Panc1 (cell line): ENCODE measurements around the gene ADCY3. TPM values are rescaled to one million over a fixed set of nuclear protein-coding genes. Genes with fewer than 3 reads are reported as not detected.

Experiments
- ATAC-seq: fragments of 200-7000 bp; cut with Tn5 transposase; 2 replicates; pipeline ENCODE4 v1.9.1; 2020; ENCODE audit warnings: mild to moderate bottlenecking, moderate library complexity
- BruUV-seq: library from RNA; stranded (reverse); fragments of 400-500 nt; replicated peaks from 2 replicates; lab custom pipeline; 2021; lab: Mats Ljungman, UMichigan
- CTCF ChIA-PET: fragments of 300-600 bp; sonication (Branson Sonifier 250); formaldehyde crosslinking; loops from one replicate; lab custom pipeline; 2022; ENCODE audit warnings: antibody characterized with exemption; lab: Charles Lee
- POLR2A ChIA-PET: fragments of 300-600 bp; sonication (Branson Sonifier 250); formaldehyde crosslinking; loops from one replicate; lab custom pipeline; 2022; ENCODE audit warnings: antibody characterized with exemption; lab: Charles Lee
- DNase-seq: peaks from one replicate; pipeline ENCODE4 v3.0.0-alpha.2; 2010; ENCODE audit warnings: low read depth, low spot score
- H3K27ac ChIP-seq: 2 replicates; pipeline ENCODE4 v1.5.1; 2011; ENCODE audit warnings: mild to moderate bottlenecking, low read length, inconsistent platforms
- H3K27me3 ChIP-seq: fragments of 200-500 bp; sonication (Bioruptor generic); 2 replicates; pipeline ENCODE4 v1.6.0; 2014; ENCODE audit warnings: low read length, inconsistent platforms; ENCODE audit not compliant: control insufficient read depth, insufficient read depth
- H3K36me3 ChIP-seq: fragments of 200-500 bp; sonication (Bioruptor generic); 2 replicates; pipeline ENCODE4 v1.5.1; 2014; ENCODE audit warnings: inconsistent platforms, mild to moderate bottlenecking, low read length, moderate library complexity; ENCODE audit not compliant: control insufficient read depth, insufficient read depth
- H3K4me1 ChIP-seq: 2 replicates; pipeline ENCODE4 v1.5.1; 2011; ENCODE audit warnings: inconsistent platforms, mild to moderate bottlenecking, low read length, moderate library complexity; ENCODE audit not compliant: control insufficient read depth, insufficient read depth
- H3K4me3 ChIP-seq, 2 experiments: 2 replicates each; pipeline ENCODE4 v1.5.1; 2011 to 2012; ENCODE audit warnings: low read depth in 2 of 2, low read length in 2 of 2, mild to moderate bottlenecking in 2 of 2, inconsistent platforms in 1 of 2, moderate library complexity in 1 of 2
- H3K9me3 ChIP-seq: fragments of 200-500 bp; sonication (Bioruptor generic); 2 replicates; pipeline ENCODE4 v1.5.1; 2014; ENCODE audit warnings: low read depth, mild to moderate bottlenecking, inconsistent platforms, low read length, moderate library complexity; ENCODE audit not compliant: control insufficient read depth, insufficient read depth
- POLR2AphosphoS5 ChIP-seq: IDR thresholded peaks from 2 replicates; pipeline ENCODE4 v1.6.1; 2012; ENCODE audit warnings: mild to moderate bottlenecking, low read depth, low read length, moderate library complexity
- SIN3A ChIP-seq: IDR thresholded peaks from 2 replicates; pipeline ENCODE4 v1.6.1; 2012; ENCODE audit warnings: low read depth, mild to moderate bottlenecking, low read length, moderate library complexity, borderline replicate concordance; ENCODE audit not compliant: insufficient read depth
- TCF7L2 ChIP-seq: IDR thresholded peaks from 2 replicates; pipeline ENCODE4 v1.6.1; 2011; ENCODE audit warnings: mild to moderate bottlenecking, low read depth, low read length, inconsistent platforms
- in situ Hi-C: cut with HindIII; loops from 2 replicates; pipeline ENCODE4 v1.10.0; 2016; ENCODE audit warnings: low sequenced_read_pairs, low pct_unique_long_range_greater_than_20kb
- intact Hi-C: fragments of 100-400 bp; cut with micrococcal nuclease; formaldehyde crosslinking; loops from one replicate; pipeline ENCODE4 v1.10.0; 2022; ENCODE audit not compliant: unreplicated experiment
- total RNA-seq: library from RNA; stranded (reverse); gene quantifications from one replicate; pipeline ENCODE4 v1.2.1, GENCODE V29; 2021; ENCODE audit not compliant: unreplicated experiment
- TF ChIP-seq, protein P1 (sequence below): fragments of 450-650 bp; IDR thresholded peaks from 2 replicates; pipeline ENCODE4 v1.5.1; 2017; ENCODE audit warnings: mild to moderate bottlenecking
- TF ChIP-seq, protein P2 (sequence below), 2 experiments: IDR thresholded peaks; 2 replicates each; pipeline ENCODE4 v1.6.1; 2011 to 2012; ENCODE audit warnings: low read depth in 2 of 2, control low read depth in 1 of 2, low read length in 1 of 2, mild to moderate bottlenecking in 1 of 2, moderate library complexity in 1 of 2; ENCODE audit not compliant: insufficient read depth in 1 of 2

ADCY3 gene
- total RNA-seq, 1 experiment from 2014 or later = 34.1 TPM

DNA sequence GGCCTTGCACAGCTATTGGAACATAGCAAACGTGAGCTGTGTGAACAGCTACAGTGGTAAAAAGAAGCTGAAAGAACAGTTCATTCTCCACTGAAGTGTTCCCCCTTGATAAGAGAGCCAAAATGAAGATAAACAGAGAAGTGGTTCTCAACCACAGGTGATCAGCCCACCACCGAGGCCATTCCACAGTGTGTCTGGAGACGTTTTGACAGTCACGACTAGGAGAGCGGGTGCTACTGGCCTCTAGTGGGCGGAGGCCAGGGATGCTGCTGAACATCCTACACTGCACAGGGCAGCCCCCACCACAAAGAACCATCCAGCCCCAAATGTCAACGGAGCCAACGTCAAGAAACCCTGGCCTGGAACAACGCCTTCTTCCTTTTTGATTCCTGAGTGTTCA is 38.4 kb downstream of the ADCY3 start:
- ChIA-PET CTCF (interaction anchor here (0.6 kb wide), 1 partner anchor 26 kb away, joined by 3 read pairs; no protein-coding TSS in a partner anchor), POLR2A (no interaction called here)
- BruUV-seq = no TSS peak
- Histone ChIP-seq H3K4me1 (no peaks in the 10 kb centered on the region), H3K4me3 (no peak overlapping the region), H3K27ac (no peak overlapping the region), H3K9me3 (no peaks in the 10 kb centered on the region), H3K27me3 (no peaks in the 10 kb centered on the region), H3K36me3 (no peaks in the 10 kb centered on the region)
- DNase-seq (no peak), ATAC-seq (peak; percentile 64)
- in situ Hi-C loops = no loop called here
- intact Hi-C loops = no loop called here
- TF ChIP-seq, protein P1, sequence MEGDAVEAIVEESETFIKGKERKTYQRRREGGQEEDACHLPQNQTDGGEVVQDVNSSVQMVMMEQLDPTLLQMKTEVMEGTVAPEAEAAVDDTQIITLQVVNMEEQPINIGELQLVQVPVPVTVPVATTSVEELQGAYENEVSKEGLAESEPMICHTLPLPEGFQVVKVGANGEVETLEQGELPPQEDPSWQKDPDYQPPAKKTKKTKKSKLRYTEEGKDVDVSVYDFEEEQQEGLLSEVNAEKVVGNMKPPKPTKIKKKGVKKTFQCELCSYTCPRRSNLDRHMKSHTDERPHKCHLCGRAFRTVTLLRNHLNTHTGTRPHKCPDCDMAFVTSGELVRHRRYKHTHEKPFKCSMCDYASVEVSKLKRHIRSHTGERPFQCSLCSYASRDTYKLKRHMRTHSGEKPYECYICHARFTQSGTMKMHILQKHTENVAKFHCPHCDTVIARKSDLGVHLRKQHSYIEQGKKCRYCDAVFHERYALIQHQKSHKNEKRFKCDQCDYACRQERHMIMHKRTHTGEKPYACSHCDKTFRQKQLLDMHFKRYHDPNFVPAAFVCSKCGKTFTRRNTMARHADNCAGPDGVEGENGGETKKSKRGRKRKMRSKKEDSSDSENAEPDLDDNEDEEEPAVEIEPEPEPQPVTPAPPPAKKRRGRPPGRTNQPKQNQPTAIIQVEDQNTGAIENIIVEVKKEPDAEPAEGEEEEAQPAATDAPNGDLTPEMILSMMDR = no peak
- no peak for TF ChIP-seq POLR2AphosphoS5
- no peak for TF ChIP-seq SIN3A
- TF ChIP-seq TCF7L2 = no peak
- TF ChIP-seq, protein P2, sequence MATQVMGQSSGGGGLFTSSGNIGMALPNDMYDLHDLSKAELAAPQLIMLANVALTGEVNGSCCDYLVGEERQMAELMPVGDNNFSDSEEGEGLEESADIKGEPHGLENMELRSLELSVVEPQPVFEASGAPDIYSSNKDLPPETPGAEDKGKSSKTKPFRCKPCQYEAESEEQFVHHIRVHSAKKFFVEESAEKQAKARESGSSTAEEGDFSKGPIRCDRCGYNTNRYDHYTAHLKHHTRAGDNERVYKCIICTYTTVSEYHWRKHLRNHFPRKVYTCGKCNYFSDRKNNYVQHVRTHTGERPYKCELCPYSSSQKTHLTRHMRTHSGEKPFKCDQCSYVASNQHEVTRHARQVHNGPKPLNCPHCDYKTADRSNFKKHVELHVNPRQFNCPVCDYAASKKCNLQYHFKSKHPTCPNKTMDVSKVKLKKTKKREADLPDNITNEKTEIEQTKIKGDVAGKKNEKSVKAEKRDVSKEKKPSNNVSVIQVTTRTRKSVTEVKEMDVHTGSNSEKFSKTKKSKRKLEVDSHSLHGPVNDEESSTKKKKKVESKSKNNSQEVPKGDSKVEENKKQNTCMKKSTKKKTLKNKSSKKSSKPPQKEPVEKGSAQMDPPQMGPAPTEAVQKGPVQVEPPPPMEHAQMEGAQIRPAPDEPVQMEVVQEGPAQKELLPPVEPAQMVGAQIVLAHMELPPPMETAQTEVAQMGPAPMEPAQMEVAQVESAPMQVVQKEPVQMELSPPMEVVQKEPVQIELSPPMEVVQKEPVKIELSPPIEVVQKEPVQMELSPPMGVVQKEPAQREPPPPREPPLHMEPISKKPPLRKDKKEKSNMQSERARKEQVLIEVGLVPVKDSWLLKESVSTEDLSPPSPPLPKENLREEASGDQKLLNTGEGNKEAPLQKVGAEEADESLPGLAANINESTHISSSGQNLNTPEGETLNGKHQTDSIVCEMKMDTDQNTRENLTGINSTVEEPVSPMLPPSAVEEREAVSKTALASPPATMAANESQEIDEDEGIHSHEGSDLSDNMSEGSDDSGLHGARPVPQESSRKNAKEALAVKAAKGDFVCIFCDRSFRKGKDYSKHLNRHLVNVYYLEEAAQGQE (IDR thresholded peaks at IDR 0.05; ENCODE audit: insufficient read depth in 1 of 2, low read depth in 2 of 2, low read length in 1 of 2) = no peak

DNA sequence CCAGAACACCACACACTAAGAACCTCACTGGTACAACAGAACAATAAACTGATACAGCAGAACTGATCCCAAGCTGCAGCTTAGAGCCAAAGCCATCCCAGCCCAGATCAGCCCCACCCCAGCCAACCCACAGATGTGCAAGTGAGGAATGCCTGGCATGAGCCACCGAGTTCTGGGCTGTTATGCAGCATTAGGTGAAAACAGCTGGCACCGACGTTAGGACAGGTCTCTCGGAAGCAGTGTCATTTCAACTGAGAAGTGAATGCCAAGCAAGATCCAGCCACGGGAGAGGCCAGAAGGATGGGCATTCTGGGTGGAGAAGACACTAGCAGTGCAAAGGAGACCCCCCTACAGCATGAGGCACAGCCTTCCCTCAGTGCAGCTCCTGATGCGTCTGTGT is 38.9 kb downstream of the ADCY3 start:
- no peaks in the 10 kb centered on the region for H3K27me3 ChIP-seq
- H3K36me3 ChIP-seq = no peaks in the 10 kb centered on the region
- H3K27ac ChIP-seq = no peak overlapping the region
- no peaks in the 10 kb centered on the region for H3K9me3 ChIP-seq
- in situ Hi-C loops (no loop called here), intact Hi-C loops (no loop called here)
- H3K4me3 ChIP-seq = no peak overlapping the region
- DNase-seq (no peak), ATAC-seq (no peak)
- POLR2A ChIA-PET = no interaction called here
- no TSS peak for BruUV-seq
- TF ChIP-seq, protein P1 = no peak
- TF ChIP-seq TCF7L2 = no peak
- TF ChIP-seq SIN3A = no peak
- TF ChIP-seq, protein P2 (IDR thresholded peaks at IDR 0.05; ENCODE audit: insufficient read depth in 1 of 2, low read depth in 2 of 2, low read length in 1 of 2) = no peak
- TF ChIP-seq POLR2AphosphoS5 = no peak
- no peaks in the 10 kb centered on the region for H3K4me1 ChIP-seq
- CTCF ChIA-PET = no interaction called here
